ENCODE measurements around the gene ALPP. TPM values are rescaled to one million over a fixed set of nuclear protein-coding genes. Genes with fewer than 3 reads are reported as not detected.
"Not testable (repeated sequence)": the region's sequence is repeated elsewhere in the genome, so short reads cannot be mapped to it uniquely, and the experiment has no call there.

The ALPP gene
- total RNA-seq, 1 experiment from 2014 or later = 0.20 TPM

- H3K27me3 ChIP-seq (ENCODE audit: insufficient read depth, low read length) = no peaks in the 10 kb centered on the region
- WGBS (ENCODE audit: extremely low coverage, insufficient read length, low lambda C conversion rate) = no CpG with 5 or more reads among the region's 28 CpGs
- H2AK5ac ChIP-seq (ENCODE audit: insufficient read length, low read length) = no peak overlapping the region
- no peak overlapping the region for H3K14ac ChIP-seq (ENCODE audit: insufficient read depth, low read length)
- no peaks in the 10 kb centered on the region; a peak in 2 of 7 replicates for H3K36me3 Mint-ChIP-seq (ENCODE audit: insufficient read depth in 1 of 3, low read depth in 3 of 3)
- H3K9me3 ChIP-seq (ENCODE audit: control insufficient read depth, low read depth, low read length) = no peaks in the 10 kb centered on the region
- H2BK15ac ChIP-seq (ENCODE audit: low read depth, low read length) = no peak overlapping the region
- H4K8ac ChIP-seq (replicated peaks; ENCODE audit: insufficient read length, low read depth, low read length) = no peak overlapping the region
- H3K4me1 Mint-ChIP-seq = peaks cover 2 to 7% of the 10 kb centered on the region in 2 experiments; a peak in 1 of 4 replicates
- no peaks in the 10 kb centered on the region for H3K9me3 Mint-ChIP-seq
- no peak overlapping the region for H3K27ac Mint-ChIP-seq
- no peaks in the 10 kb centered on the region; the same call in 1 of the 2 replicates for H3K27me3 Mint-ChIP-seq (ENCODE audit: low read depth)
- H4K91ac ChIP-seq (ENCODE audit: insufficient read length, low read depth, low read length) = no peak overlapping the region
- H4K20me1 ChIP-seq (ENCODE audit: control insufficient read depth, insufficient read depth, insufficient read length) = no peaks in the 10 kb centered on the region
- no peak overlapping the region for H3K4me3 Mint-ChIP-seq
- H3K4me1 ChIP-seq (ENCODE audit: insufficient read depth, low read length) = no peaks in the 10 kb centered on the region
- no peak overlapping the region for H3K56ac ChIP-seq (ENCODE audit: insufficient read length, low read depth, low read length)
- H3K79me2 ChIP-seq (ENCODE audit: insufficient read depth, low read length) = no peaks in the 10 kb centered on the region
- no peak overlapping the region for H2BK120ac ChIP-seq (ENCODE audit: low read depth, low read length, poor library complexity, severe bottlenecking)
- H3K23ac ChIP-seq (ENCODE audit: insufficient read length, low read depth, low read length) = no peak overlapping the region
- no peak overlapping the region for H2BK5ac ChIP-seq (ENCODE audit: insufficient read length, low read length)
- H2BK20ac ChIP-seq (ENCODE audit: low read depth, low read length, poor library complexity, severe bottlenecking) = no peak overlapping the region
- H3K4ac ChIP-seq (ENCODE audit: low read depth, low read length) = no peak overlapping the region
- H3K27ac ChIP-seq (ENCODE audit: insufficient read length, low read depth, low read length) = no peak overlapping the region
- no peak overlapping the region for H3K9ac ChIP-seq (ENCODE audit: extremely low read depth, insufficient read length, low read length)
- no peak overlapping the region for H3K18ac ChIP-seq (ENCODE audit: insufficient read length, low read depth, low read length)
- peak; percentile 69 for TF ChIP-seq CTCF (conservative IDR thresholded peaks at IDR 0.05)
- no peak overlapping the region for H2AFZ ChIP-seq (ENCODE audit: low read length)
- H3K4me2 ChIP-seq (ENCODE audit: insufficient read depth, insufficient read length, low read length) = no peak overlapping the region
- no peaks in the 10 kb centered on the region for H3K23me2 ChIP-seq (ENCODE audit: insufficient read length, low read depth, low read length, poor library complexity, severe bottlenecking)
- no peak overlapping the region for H2BK12ac ChIP-seq (ENCODE audit: insufficient read length, low read depth, low read length)
- H3T11ph ChIP-seq (ENCODE audit: low read length) = no peak overlapping the region
- H4K5ac ChIP-seq (ENCODE audit: insufficient read length, low read depth, low read length) = no peak overlapping the region
- peak; percentile 65 for DNase-seq
- H3K79me1 ChIP-seq (ENCODE audit: insufficient read depth, low read depth, low read length, poor library complexity, severe bottlenecking) = no peaks in the 10 kb centered on the region
These were observed 45.0 kb upstream of the ALPP start for GRCh38 chr2:232333361-232334135.

- H2BK20ac ChIP-seq (ENCODE audit: low read depth, low read length, poor library complexity, severe bottlenecking); H3K27ac Mint-ChIP-seq; H4K20me1 ChIP-seq (ENCODE audit: control insufficient read depth, insufficient read depth, insufficient read length); H3K4ac ChIP-seq (ENCODE audit: low read depth, low read length); H3K4me3 Mint-ChIP-seq; H3K23ac ChIP-seq (ENCODE audit: insufficient read length, low read depth, low read length); H2BK12ac ChIP-seq (ENCODE audit: insufficient read length, low read depth, low read length); H3K27me3 Mint-ChIP-seq (ENCODE audit: low read depth); H3T11ph ChIP-seq (ENCODE audit: low read length); H3K79me1 ChIP-seq (ENCODE audit: insufficient read depth, low read depth, low read length, poor library complexity, severe bottlenecking); H4K5ac ChIP-seq (ENCODE audit: insufficient read length, low read depth, low read length); H2BK120ac ChIP-seq (ENCODE audit: low read depth, low read length, poor library complexity, severe bottlenecking); H3K27me3 ChIP-seq (ENCODE audit: insufficient read depth, low read length); H3K79me2 ChIP-seq (ENCODE audit: insufficient read depth, low read length); H3K9ac ChIP-seq (ENCODE audit: extremely low read depth, insufficient read length, low read length); H3K4me2 ChIP-seq (ENCODE audit: insufficient read depth, insufficient read length, low read length); H3K23me2 ChIP-seq (ENCODE audit: insufficient read length, low read depth, low read length, poor library complexity, severe bottlenecking); H4K8ac ChIP-seq (replicated peaks; ENCODE audit: insufficient read length, low read depth, low read length); H2AK5ac ChIP-seq (ENCODE audit: insufficient read length, low read length); H4K91ac ChIP-seq (ENCODE audit: insufficient read length, low read depth, low read length); H3K4me1 ChIP-seq (ENCODE audit: insufficient read depth, low read length); H2BK15ac ChIP-seq (ENCODE audit: low read depth, low read length); H3K14ac ChIP-seq (ENCODE audit: insufficient read depth, low read length); H3K9me3 ChIP-seq (ENCODE audit: control insufficient read depth, low read depth, low read length); H3K27ac ChIP-seq (ENCODE audit: insufficient read length, low read depth, low read length); H3K4me1 Mint-ChIP-seq; H3K18ac ChIP-seq (ENCODE audit: insufficient read length, low read depth, low read length); H3K56ac ChIP-seq (ENCODE audit: insufficient read length, low read depth, low read length); H3K9me3 Mint-ChIP-seq; H2AFZ ChIP-seq (ENCODE audit: low read length); H3K36me3 Mint-ChIP-seq (ENCODE audit: insufficient read depth in 1 of 3, low read depth in 3 of 3); H2BK5ac ChIP-seq (ENCODE audit: insufficient read length, low read length): not testable (repeated sequence)
- WGBS (ENCODE audit: extremely low coverage, insufficient read length, low lambda C conversion rate) = no CpG with 5 or more reads among the region's 33 CpGs
- peak; percentile 23 for DNase-seq
These were observed 44.2 kb upstream of the ALPP start for GRCh38 chr2:232334136-232334884.

Data from H9 (cell line).